ENCODE results near the gene FAR2. TPM values are rescaled to one million over a fixed set of nuclear protein-coding genes. Genes with fewer than 3 reads are reported as not detected.

FAR2 gene
- total RNA-seq, 2 donors from 2014 or later = 42.5 to 96.7 TPM

- WGBS, 2 experiments (ENCODE audit: insufficient coverage in 1 of 2, insufficient read length in 1 of 2) = 93% methylated on average over 2 to 3 of the region's 3 CpGs
- H3K27ac Mint-ChIP-seq = no peak overlapping the region
Observed at GRCh38 chr12:29301114-29301513, 152.0 kb downstream of the FAR2 start.

GRCh38 chr12:29304388-29304787, 155.3 kb downstream of the FAR2 start:
- H3K36me3 ChIP-seq (ENCODE audit: control insufficient read depth, insufficient read depth, low read length) = no peaks in the 10 kb centered on the region
- H3K4me1 ChIP-seq (ENCODE audit: control insufficient read depth, insufficient read depth, low read length) = no peaks in the 10 kb centered on the region
- TF ChIP-seq, protein P1, sequence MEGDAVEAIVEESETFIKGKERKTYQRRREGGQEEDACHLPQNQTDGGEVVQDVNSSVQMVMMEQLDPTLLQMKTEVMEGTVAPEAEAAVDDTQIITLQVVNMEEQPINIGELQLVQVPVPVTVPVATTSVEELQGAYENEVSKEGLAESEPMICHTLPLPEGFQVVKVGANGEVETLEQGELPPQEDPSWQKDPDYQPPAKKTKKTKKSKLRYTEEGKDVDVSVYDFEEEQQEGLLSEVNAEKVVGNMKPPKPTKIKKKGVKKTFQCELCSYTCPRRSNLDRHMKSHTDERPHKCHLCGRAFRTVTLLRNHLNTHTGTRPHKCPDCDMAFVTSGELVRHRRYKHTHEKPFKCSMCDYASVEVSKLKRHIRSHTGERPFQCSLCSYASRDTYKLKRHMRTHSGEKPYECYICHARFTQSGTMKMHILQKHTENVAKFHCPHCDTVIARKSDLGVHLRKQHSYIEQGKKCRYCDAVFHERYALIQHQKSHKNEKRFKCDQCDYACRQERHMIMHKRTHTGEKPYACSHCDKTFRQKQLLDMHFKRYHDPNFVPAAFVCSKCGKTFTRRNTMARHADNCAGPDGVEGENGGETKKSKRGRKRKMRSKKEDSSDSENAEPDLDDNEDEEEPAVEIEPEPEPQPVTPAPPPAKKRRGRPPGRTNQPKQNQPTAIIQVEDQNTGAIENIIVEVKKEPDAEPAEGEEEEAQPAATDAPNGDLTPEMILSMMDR (conservative IDR thresholded peaks at IDR 0.05) = no peak
- no peak overlapping the region for H3K27ac Mint-ChIP-seq
- H3K27me3 ChIP-seq (ENCODE audit: control insufficient read depth, insufficient read depth, low read length, poor library complexity, severe bottlenecking) = no peaks in the 10 kb centered on the region
- no peak overlapping the region for H3K9ac ChIP-seq (ENCODE audit: extremely low read depth, low read length, poor library complexity, severe bottlenecking)
- no peak for DNase-seq
- H3K36me3 Mint-ChIP-seq (ENCODE audit: low read depth) = peaks cover 10% of the 10 kb centered on the region
- H3K9me3 Mint-ChIP-seq = no peaks in the 10 kb centered on the region
- peaks cover 14% of the 10 kb centered on the region for H3K4me1 Mint-ChIP-seq
- no peaks in the 10 kb centered on the region for H3K27me3 Mint-ChIP-seq (ENCODE audit: insufficient read depth)
- no peak overlapping the region for H3K27ac ChIP-seq (ENCODE audit: low read depth, low read length)
- no peak overlapping the region for H3K4me3 ChIP-seq (ENCODE audit: low read length)
- H3K9me3 ChIP-seq (ENCODE audit: control insufficient read depth, low read length) = no peaks in the 10 kb centered on the region
- no peak overlapping the region for H3K4me3 Mint-ChIP-seq

More at GRCh38 chr12:29301114-29301513, 152.0 kb downstream of the FAR2 start:
- Mint-ChIP-seq H3K27me3 (ENCODE audit: insufficient read depth) (no peaks in the 10 kb centered on the region), H3K4me3 (no peak overlapping the region), H3K36me3 (ENCODE audit: low read depth) (peaks cover 14% of the 10 kb centered on the region), H3K4me1 (peaks cover 14% of the 10 kb centered on the region), H3K9me3 (no peaks in the 10 kb centered on the region)
- no peaks in the 10 kb centered on the region for H3K36me3 ChIP-seq (ENCODE audit: control insufficient read depth, insufficient read depth, low read length)
- no peaks in the 10 kb centered on the region for H3K4me1 ChIP-seq (ENCODE audit: control insufficient read depth, insufficient read depth, low read length)
- H3K27me3 ChIP-seq (ENCODE audit: control insufficient read depth, insufficient read depth, low read length, poor library complexity, severe bottlenecking) = no peaks in the 10 kb centered on the region
- H3K27ac ChIP-seq (ENCODE audit: low read depth, low read length) = no peak overlapping the region
- no peak overlapping the region for H3K4me3 ChIP-seq (ENCODE audit: low read length)
- DNase-seq = no peak
- no peak overlapping the region for H3K9ac ChIP-seq (ENCODE audit: extremely low read depth, low read length, poor library complexity, severe bottlenecking)
- TF ChIP-seq, protein P1 (conservative IDR thresholded peaks at IDR 0.05) = no peak
- no peaks in the 10 kb centered on the region for H3K9me3 ChIP-seq (ENCODE audit: control insufficient read depth, low read length)

GRCh38 chr12:29306266-29306665, 157.2 kb downstream of the FAR2 start:
- TF ChIP-seq, protein P1 (conservative IDR thresholded peaks at IDR 0.05) = no peak
- no peak overlapping the region for H3K27ac ChIP-seq (ENCODE audit: low read depth, low read length)
- H3K9me3 ChIP-seq (ENCODE audit: control insufficient read depth, low read length) = no peaks in the 10 kb centered on the region
- H3K4me1 Mint-ChIP-seq = peaks cover 6% of the 10 kb centered on the region
- no peak for DNase-seq
- H3K27me3 Mint-ChIP-seq (ENCODE audit: insufficient read depth) = no peaks in the 10 kb centered on the region
- H3K9ac ChIP-seq (ENCODE audit: extremely low read depth, low read length, poor library complexity, severe bottlenecking) = no peak overlapping the region
- no peak overlapping the region for H3K27ac Mint-ChIP-seq
- H3K4me3 ChIP-seq (ENCODE audit: low read length) = no peak overlapping the region
- peaks cover 11% of the 10 kb centered on the region for H3K36me3 Mint-ChIP-seq (ENCODE audit: low read depth)
- H3K9me3 Mint-ChIP-seq = no peaks in the 10 kb centered on the region
- H3K4me1 ChIP-seq (ENCODE audit: control insufficient read depth, insufficient read depth, low read length) = no peaks in the 10 kb centered on the region
- H3K36me3 ChIP-seq (ENCODE audit: control insufficient read depth, insufficient read depth, low read length) = no peaks in the 10 kb centered on the region
- no peaks in the 10 kb centered on the region for H3K27me3 ChIP-seq (ENCODE audit: control insufficient read depth, insufficient read depth, low read length, poor library complexity, severe bottlenecking)
- WGBS, 2 experiments (ENCODE audit: insufficient coverage in 1 of 2, insufficient read length in 1 of 2) = 100% methylated on average over 1 of the region's 2 CpGs; no CpG with 5 or more reads in 1 of the 2 experiments
- no peak overlapping the region for H3K4me3 Mint-ChIP-seq
